GM18505 (cell line): ENCODE data around the gene DDX54.

Experiments used
- ATAC-seq: cut with Tn5 transposase; IDR thresholded peaks from one replicate; pipeline ENCODE4 v1.9.1; 2021; ENCODE audit not compliant: unreplicated experiment
- POLR2A ChIP-seq: IDR thresholded peaks from 4 replicates; pipeline ENCODE4 v1.6.1; 2011; ENCODE audit warnings: borderline replicate concordance; ENCODE audit not compliant: insufficient read depth, insufficient read length; ENCODE audit errors: extremely low read depth

Gene DDX54

DNA sequence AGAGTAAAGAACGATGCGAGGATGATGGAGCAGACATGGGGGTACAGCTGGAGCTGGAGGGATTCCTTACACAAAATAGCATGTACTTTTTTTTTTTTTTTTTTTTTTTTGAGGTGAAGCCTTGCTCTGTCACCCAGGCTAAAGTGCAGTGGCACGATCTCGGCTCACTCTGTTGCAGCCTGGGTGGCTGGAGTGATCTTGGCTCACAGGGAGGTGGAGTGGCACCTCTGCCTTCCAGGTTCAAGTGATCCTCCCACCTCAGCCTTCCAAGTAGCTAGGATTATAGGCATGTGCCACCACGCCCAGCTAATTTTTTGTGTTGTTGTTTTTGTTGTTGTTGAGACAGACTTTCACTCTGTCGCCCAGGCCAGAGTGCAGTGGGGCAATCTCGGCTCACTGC lies 44.6 kb downstream of the DDX54 start:
- TF ChIP-seq POLR2A = no peak
- ATAC-seq = no peak

DNA sequence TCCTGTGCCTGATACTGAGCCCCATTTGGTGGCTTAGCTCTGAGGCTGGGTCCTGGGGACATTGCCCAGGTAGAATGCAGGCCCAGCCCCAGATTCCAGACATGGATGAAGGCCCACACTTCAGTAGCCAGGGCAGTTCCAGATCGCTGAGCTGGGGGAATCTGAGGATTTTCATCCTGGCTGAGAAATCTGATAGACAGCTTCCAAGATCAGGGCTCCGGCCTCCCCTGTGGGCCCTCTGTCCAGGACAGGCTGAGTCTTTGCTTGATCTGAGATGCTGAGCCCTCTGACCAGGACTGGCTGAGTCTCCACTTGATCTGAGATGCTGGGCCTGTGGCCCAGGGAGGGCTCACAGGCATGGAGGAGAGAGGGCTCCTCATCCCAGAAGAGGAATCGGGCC lies 46.5 kb downstream of the DDX54 start:
- TF ChIP-seq POLR2A = no peak
- ATAC-seq = no peak

DNA sequence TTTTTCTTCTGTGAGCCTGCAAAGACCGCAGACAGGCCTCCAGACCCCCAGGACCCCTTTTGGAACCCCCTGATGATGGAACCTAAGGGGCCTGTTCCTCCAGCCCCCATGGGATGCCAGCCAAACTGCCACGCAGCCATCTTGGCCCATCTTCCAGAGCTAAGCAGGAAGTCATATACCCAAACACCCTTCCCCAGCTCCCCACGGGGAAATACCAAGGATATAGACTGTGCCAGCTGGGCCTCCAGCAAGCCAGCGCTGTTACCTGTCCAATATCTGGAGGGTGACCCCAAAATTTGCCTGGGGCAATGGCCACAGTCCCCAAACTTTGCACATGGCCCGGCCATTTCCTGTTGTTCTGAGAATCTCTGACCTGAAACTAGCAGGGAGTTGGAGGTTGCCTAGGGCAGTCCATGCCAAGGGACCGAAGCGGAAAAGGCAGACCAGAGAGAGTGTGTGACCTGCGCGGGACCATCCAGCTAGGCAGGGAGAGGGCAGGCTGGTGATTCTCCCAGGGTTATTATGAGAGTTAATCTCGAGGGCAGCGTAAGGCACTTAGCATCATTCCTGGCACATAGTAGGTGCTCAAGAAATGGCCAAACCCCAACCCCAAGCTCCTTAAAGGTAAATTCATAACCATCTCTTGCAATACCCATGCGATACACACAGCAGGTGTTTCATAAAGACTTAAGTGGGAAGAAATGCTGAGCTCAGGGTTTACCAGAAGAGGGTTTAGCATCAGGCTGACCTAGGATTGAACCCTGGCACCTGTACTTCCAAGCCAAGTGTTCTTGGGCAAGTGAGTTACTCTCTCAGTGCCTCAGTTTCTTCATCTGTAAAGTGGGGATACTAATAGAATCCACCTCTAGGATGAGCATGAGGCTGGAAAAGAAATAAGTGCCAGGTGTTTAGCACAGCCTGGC lies 47.2 kb downstream of the DDX54 start:
- no peak for TF ChIP-seq POLR2A
- ATAC-seq = no peak

DNA sequence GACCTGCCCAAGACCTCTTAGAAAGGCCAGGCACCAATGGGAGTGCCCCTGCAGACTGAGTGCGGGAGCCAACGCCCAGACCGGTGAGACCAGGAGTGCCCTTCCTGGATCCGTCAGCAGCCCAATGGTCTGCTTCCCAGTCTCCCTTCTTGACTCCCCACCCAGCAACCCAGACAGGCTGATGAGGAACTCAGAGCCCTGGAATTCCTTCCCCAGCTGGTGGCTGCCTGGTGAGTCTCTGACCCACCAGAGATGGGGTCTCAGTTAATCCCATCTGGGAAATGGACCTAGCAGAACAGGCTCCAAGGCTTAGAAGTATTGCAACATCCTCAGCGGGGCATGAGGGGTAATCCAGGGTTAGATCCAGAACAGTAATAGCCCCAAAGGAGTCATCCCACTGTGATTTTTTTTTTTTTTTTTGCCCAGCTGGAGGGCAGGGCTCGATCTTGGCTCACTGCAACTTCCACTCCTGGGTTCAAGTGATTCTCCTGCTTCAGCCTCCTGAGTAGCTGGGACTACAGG lies 48.2 kb downstream of the DDX54 start:
- ATAC-seq = no peak
- TF ChIP-seq POLR2A = no peak

DNA sequence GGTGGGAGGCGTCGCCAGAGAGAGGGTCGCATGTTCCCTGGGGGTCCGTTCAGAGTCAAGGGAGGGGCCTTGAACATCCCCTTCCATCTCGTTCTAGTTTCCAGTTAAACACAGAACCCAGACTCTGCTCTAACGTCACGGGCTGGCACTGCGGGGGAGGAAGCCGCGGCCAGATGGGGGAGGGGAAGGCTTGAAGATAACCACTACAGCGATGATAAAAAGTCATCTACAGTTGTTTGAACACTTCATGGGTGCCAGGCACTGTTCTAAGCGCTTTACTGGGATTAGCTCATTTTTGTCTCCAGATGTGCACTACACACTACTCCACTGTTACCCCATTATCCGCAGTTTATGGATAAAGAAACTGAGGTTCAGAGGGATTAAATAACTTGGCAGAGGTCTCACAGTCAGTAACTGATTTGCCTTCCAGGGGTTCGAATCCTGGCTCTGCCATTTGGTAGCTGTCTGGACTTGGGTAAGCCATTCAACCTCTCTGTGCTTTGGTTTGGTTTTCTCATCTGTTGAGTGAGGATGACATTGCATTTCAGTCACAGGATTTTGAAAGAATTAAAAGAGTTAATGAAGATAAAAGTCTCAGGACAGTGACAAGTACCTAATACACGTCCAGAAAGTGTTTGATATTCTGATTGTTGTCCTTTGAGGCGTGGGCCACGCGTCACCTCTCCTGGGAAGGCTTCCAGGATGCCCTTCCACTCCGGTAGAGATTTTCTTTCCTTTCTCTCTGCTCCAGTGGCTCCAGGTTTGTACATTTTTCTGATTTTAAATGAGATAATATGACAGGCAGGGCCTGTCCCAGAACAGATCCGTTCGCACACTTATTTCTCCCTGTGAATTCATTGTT lies 48.9 kb downstream of the DDX54 start:
- ATAC-seq = no peak
- no peak for TF ChIP-seq POLR2A

DNA sequence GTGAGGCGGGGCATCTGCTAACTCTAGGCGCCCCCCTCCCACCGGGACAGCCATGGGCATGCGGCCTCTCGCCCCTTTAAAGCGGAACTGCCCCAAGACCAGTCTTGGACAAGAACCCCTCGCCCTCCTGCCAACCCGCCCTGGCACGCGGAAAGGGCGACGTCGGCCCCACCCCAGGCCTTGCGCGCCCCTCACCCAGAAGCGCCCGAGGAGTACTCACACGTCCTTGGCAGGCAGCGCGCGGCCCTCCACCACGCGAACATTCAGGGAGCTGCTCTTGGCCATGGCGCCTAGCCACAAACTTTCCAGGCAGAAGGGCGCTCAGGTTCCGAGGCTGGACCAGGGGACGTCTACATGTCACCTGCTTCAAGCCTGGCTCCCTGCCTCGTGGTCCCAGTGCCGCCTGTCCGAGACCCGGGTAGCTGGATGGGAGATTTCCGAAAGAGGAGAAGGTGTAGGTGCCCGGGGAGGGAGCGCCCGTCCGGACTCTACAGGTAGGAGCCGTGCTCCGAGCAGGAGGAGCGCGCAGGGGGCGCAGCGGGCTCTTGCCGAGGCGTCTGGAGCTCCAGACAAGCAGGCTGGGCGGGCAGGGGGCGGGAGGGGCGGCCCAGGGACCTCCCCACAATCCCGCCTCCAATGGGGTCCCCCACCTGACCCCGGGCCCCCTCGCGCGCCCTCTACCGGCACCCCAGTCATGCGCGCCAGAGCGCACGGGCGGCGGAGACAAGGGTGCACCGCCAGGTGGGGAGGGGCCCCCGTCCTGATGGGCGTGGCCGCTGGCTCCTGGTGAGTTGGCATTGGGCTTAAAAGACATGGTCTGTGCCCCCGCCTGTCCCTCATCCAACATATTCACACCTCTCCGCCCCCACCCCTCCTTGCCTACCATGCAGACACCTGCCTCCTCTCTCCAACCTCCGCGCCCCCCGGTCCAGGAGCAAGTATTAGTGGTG lies 49.8 kb downstream of the DDX54 start, which contains the start of gene RASAL1:
TSS of gene RASAL1 (minus strand) at position 584 of the 950 bp plus-strand sequence. CDS start at position 285, 299 bp downstream.
- TF ChIP-seq POLR2A = no peak

DNA sequence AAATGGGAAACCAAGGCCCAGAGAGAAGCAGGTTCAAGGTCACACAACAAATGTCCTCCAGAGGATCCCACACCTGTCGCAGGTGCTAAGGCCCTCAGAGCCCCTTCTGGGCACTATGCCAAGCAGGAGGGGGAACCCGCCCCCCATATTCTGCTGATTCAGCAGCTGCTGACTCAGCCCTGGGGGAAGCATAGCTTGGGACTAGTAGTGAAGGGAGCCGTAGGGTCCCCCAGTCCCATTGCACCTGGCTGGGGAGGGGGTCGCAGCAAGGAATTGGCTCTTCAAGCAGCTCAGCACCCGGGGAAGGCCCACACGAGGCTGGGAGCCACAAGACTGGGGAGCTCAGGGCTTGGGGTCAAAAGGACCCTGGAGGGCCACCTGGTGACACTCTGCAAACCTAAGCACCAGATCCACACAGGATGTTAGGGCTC lies 50.7 kb downstream of the DDX54 start:
- no peak for TF ChIP-seq POLR2A
- no peak for ATAC-seq

More for the DNA sequence above, 49.8 kb downstream of the DDX54 start, which contains the start of gene RASAL1:
- ATAC-seq = no peak

DNA sequence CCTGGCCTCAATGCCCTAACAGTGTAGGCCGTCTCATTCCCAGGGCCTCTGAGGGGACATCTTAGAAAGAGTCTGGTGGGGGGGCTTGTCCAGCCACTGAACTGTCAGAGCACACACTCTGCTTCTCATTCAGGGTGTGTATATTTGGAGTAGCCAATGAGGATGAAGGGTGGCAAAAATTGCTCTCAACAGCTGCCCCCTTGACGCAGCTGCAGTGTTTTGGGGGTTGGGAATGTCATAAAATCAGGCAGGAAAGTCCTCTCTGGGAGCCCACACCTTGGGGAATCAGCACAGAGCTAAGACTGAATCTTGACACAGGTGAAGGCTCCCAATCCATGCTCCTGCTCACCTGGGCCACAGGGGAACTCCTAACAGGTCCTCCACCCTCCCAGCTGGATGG lies 51.2 kb downstream of the DDX54 start:
- no peak for TF ChIP-seq POLR2A
- no peak for ATAC-seq

DNA sequence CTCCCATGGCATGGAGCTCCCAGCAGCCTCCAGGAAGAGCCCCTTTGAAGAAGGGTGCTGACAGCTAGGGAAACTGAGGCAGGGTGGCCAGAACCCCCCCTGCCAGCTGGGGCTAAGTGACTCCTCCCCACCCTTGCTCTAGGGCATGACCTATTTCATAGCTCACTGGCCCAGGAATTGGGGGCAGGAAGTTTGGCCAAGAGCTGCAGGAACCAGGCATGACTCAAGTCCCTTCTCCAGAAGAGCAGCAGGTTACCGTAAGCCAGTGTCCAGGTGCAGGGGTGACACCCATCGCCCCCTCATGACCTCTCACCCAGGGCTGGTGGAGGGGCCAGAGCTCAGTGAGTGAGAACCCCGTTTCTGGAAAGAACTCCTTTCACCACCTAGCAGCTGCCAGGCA lies 51.6 kb downstream of the DDX54 start:
- no peak for TF ChIP-seq POLR2A
- ATAC-seq = no peak

DNA sequence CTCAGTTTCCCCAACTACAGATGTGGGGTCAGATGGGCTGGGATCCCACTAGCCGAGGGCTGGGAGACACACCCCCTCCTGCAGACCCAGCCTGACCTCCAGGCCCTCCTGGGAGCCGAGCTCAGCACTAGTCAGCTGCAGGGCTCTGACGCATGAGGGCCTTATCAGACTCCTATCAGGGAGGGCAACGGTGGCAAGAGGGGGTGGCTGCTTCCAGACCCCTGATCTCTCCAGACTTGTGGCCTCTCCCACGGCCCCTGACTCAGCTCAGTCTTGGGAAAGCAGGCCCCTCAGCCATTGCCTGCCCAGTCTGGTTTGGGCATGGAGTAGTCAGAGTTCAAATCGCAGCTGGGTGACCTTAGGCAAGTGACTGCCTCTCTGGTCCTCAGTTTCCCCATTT lies 52.2 kb downstream of the DDX54 start:
- no peak for TF ChIP-seq POLR2A
- ATAC-seq = no peak

DNA sequence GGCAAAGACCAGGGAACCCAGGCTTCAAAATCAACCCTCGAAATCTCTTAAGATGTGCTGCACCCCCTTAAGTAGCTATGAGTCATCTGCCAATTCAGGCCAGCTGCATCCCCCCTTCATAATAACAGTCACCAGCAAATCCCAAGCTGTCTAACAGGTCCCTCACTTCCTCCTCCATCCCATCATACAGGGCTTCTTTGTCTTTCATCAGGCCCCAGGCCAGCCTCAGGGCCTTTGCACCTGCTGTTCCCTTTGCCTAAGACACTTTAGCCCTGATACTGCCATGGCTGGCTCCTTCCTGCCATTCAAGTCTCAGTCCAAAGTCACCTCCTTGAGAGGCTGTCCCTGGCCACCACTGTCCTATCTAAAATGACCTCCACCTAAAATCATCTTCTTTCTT lies 53.7 kb downstream of the DDX54 start:
- TF ChIP-seq POLR2A = no peak
- no peak for ATAC-seq

DNA sequence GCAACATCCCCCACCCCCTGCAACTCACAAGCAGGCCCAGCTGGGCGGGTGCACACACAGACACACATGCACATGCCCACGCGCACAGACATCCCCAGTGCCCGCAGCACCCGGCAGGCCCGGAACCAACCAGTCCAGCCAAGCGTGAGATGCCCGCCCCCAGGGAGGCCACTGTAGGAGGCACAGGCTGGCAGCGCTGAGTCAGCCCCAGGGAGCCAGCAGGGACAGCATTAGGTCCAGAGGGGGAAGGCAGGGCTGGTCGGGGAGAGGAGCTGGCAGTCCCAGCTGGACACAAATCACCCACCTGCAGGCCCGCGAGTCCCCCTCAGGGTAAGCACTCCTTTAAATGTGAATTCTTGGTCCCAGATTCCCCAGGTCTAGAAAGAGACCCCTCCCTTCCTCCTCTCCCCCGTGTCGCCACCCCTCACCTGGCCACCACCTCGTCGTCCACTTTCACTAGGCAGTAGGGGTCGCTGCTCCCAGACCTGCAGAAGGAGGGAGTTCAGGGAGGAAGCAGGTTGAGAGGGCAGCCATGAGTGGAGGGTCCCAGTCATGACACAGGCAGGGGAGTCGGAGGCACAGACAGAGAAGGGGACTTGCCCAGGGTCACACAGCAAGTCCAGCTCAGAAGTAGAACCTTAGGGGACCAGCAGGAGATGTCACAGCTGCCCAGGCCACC lies 54.7 kb downstream of the DDX54 start:
- TF ChIP-seq POLR2A = no peak
- no peak for ATAC-seq
